SK-N-SH treated with all-trans-retinoic acid at 6 μM for 48 hours (cell line): ENCODE data around the gene GIMAP5.

Source experiments
- ATAC-seq: fragments of 200-7000 bp; cut with Tn5 transposase; 3 replicates; pipeline ENCODE4 v1.9.1; 2020; ENCODE audit warnings: mild to moderate bottlenecking, moderate library complexity
- ARNTL ChIP-seq: fragments of 450-650 bp; formaldehyde crosslinking; IDR thresholded peaks from 2 replicates; pipeline ENCODE4 v1.5.0; 2020; ENCODE audit warnings: low read depth, mild to moderate bottlenecking, moderate library complexity, borderline replicate concordance
- BACH2 ChIP-seq: fragments of 250-450 bp; sonication (Bioruptor Pico); IDR thresholded peaks from 2 replicates; pipeline ENCODE4 v1.9.0; 2021; ENCODE audit warnings: mild to moderate bottlenecking, borderline replicate concordance
- CSDC2 ChIP-seq: fragments of 250-450 bp; sonication (Bioruptor Pico); IDR thresholded peaks from 2 replicates; pipeline ENCODE4 v1.5.0; 2020; ENCODE audit warnings: mild to moderate bottlenecking, moderate library complexity
- ESRRG ChIP-seq: fragments of 250-450 bp; sonication (Bioruptor Pico); IDR thresholded peaks from 2 replicates; pipeline ENCODE4 v1.6.1; 2021; ENCODE audit warnings: mild to moderate bottlenecking
- GLIS3 ChIP-seq: fragments of 250-450 bp; sonication (Bioruptor Pico); IDR thresholded peaks from 2 replicates; pipeline ENCODE4 v1.5.0; 2020; ENCODE audit warnings: mild to moderate bottlenecking, moderate library complexity
- ISL1 ChIP-seq: fragments of 250-450 bp; sonication (Bioruptor Pico); IDR thresholded peaks from 2 replicates; pipeline ENCODE4 v2.1.2; 2022; ENCODE audit warnings: mild to moderate bottlenecking, moderate library complexity
- OSR1 ChIP-seq: fragments of 250-450 bp; sonication (Bioruptor Pico); IDR thresholded peaks from 2 replicates; pipeline ENCODE4 v1.8.0; 2022; ENCODE audit warnings: moderate library complexity, mild to moderate bottlenecking, inconsistent platforms
- PATZ1 ChIP-seq: fragments of 250-450 bp; sonication (Bioruptor Pico); IDR thresholded peaks from 2 replicates; pipeline ENCODE4 v1.8.0; 2020; ENCODE audit warnings: mild to moderate bottlenecking, moderate library complexity, borderline replicate concordance
- POU6F1 ChIP-seq: fragments of 250-450 bp; sonication (Bioruptor Pico); IDR thresholded peaks from 2 replicates; pipeline ENCODE4 v1.8.0; 2021; ENCODE audit warnings: low read depth, mild to moderate bottlenecking, moderate library complexity, borderline replicate concordance
- PPARA ChIP-seq: fragments of 250-450 bp; sonication (Bioruptor Pico); IDR thresholded peaks from 2 replicates; pipeline ENCODE4 v1.5.0; 2020; ENCODE audit warnings: mild to moderate bottlenecking, borderline replicate concordance
- RARB ChIP-seq: fragments of 250-450 bp; sonication (Bioruptor Pico); IDR thresholded peaks from 2 replicates; pipeline ENCODE4 v1.8.0; 2021; ENCODE audit warnings: mild to moderate bottlenecking, moderate library complexity
- SNAI2 ChIP-seq: fragments of 250-450 bp; sonication (Bioruptor Pico); IDR thresholded peaks from 2 replicates; pipeline ENCODE4 v1.5.0; 2020; ENCODE audit warnings: mild to moderate bottlenecking, moderate library complexity
- TCF4 ChIP-seq: fragments of 250-450 bp; sonication (Bioruptor Pico); IDR thresholded peaks from 2 replicates; pipeline ENCODE4 v1.8.0; 2021; ENCODE audit warnings: mild to moderate bottlenecking, moderate library complexity, borderline replicate concordance
- TOX ChIP-seq: fragments of 250-450 bp; sonication (Bioruptor Pico); IDR thresholded peaks from 2 replicates; pipeline ENCODE4 v1.8.0; 2021; ENCODE audit warnings: mild to moderate bottlenecking, moderate library complexity, borderline replicate concordance
- TSHZ2 ChIP-seq: fragments of 250-450 bp; sonication (Bioruptor Pico); IDR thresholded peaks from 2 replicates; pipeline ENCODE4 v1.5.0; 2020; ENCODE audit warnings: mild to moderate bottlenecking, moderate library complexity
- ZC3H10 ChIP-seq: fragments of 250-450 bp; sonication (Bioruptor Pico); IDR thresholded peaks from 2 replicates; pipeline ENCODE4 v1.5.1; 2021; ENCODE audit warnings: mild to moderate bottlenecking, moderate library complexity
- ZFP3 ChIP-seq: fragments of 250-450 bp; sonication (Bioruptor Pico); IDR thresholded peaks from 2 replicates; pipeline ENCODE4 v1.5.0; 2020; ENCODE audit warnings: mild to moderate bottlenecking, moderate library complexity
- ZFP30 ChIP-seq: fragments of 450-650 bp; formaldehyde crosslinking; IDR thresholded peaks from 2 replicates; pipeline ENCODE4 v1.5.0; 2022; ENCODE audit warnings: mild to moderate bottlenecking, moderate library complexity
- ZNF565 ChIP-seq: fragments of 450-650 bp; formaldehyde crosslinking; conservative IDR thresholded peaks from 2 replicates; pipeline ENCODE4 v1.5.0; 2020; ENCODE audit warnings: low read depth, mild to moderate bottlenecking, moderate library complexity
- ZNF70 ChIP-seq: fragments of 450-650 bp; formaldehyde crosslinking; IDR thresholded peaks from 2 replicates; pipeline ENCODE4 v1.5.0; 2020; ENCODE audit warnings: mild to moderate bottlenecking, moderate library complexity
- ZNF8 ChIP-seq: fragments of 450-650 bp; formaldehyde crosslinking; IDR thresholded peaks from 2 replicates; pipeline ENCODE4 v1.5.0; 2020; ENCODE audit warnings: mild to moderate bottlenecking, moderate library complexity
- TF ChIP-seq, protein P1 (sequence below): fragments of 250-450 bp; sonication (Bioruptor Pico); IDR thresholded peaks from 2 replicates; pipeline ENCODE4 v1.5.1; 2020; ENCODE audit warnings: low read depth, mild to moderate bottlenecking, moderate library complexity

The GIMAP5 gene

GRCh38 chr7:150787321-150788281 lies 50.4 kb downstream of the GIMAP5 start:
- TF ChIP-seq ZFP3 (CRISPR knock-in tag) (0 out of 2 replicates have a peak, but pooled peaks have one; percentile 67), CSDC2 (CRISPR knock-in tag) (no peak; the same call in 1 of the 2 replicates), TSHZ2 (peak; percentile 80; the same call in 1 of the 2 replicates), SNAI2 (CRISPR knock-in tag) (0 out of 2 replicates have a peak, but pooled peaks have one; percentile 43), OSR1 (CRISPR knock-in tag) (no peak), ZNF8 (peak; percentile 6), ZNF565 (CRISPR knock-in tag) (peak; percentile 81; the same call in 1 of the 2 replicates), ZFP30 (CRISPR knock-in tag) (0 out of 2 replicates have a peak, but pooled peaks have one; percentile 31), PPARA (no peak), ESRRG (peak; percentile 26; the same call in 1 of the 2 replicates), ZNF70 (CRISPR knock-in tag) (peak; percentile 81), ISL1 (peak; percentile 50; the same call in 1 of the 2 replicates), BACH2 (CRISPR knock-in tag) (no peak), TCF4 (CRISPR knock-in tag) (peak; percentile 80)
- TF ChIP-seq, protein P1, sequence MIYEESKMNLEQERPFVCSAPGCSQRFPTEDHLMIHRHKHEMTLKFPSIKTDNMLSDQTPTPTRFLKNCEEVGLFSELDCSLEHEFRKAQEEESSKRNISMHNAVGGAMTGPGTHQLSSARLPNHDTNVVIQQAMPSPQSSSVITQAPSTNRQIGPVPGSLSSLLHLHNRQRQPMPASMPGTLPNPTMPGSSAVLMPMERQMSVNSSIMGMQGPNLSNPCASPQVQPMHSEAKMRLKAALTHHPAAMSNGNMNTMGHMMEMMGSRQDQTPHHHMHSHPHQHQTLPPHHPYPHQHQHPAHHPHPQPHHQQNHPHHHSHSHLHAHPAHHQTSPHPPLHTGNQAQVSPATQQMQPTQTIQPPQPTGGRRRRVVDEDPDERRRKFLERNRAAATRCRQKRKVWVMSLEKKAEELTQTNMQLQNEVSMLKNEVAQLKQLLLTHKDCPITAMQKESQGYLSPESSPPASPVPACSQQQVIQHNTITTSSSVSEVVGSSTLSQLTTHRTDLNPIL = peak; percentile 7; the same call in 1 of the 2 replicates
- peak; percentile 67 for ATAC-seq

DNA sequence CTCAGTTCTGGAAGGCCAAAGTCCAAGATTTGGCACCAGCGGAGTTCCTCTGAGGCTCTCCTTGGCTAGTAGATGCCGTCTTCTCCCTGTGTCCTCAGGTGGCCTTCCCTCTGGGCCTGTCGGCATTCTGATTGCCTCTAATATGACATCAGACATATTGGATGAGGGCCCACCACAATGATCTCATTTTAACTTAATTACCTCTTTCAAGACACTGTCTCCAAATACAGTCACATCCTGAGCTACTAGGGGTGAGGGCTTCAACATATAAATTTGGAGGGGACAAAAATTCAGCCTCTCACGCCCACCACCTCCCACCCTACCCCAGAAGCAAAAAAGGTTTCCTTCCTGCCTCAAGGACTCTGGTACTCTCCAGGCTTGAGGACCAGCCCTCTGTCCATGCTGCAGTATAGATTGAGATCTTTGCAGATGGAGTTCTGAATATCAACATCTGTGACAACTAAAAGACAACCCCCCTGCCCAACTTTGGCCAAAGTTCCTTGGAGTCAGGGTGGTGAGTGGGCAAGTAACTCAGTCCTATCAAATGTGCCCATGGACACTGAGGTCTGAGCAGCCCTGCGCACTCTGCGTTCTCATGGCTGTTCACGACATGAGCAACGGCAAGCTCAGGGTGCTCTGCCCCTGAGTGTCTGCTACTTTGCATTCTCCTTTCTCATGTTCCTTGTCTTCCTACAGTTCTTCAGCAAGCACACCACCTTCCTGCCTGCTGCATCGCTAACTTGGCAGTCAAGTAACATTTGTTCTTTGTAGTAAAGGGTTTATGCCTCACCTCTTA lies 51.5 kb downstream of the GIMAP5 start:
- peak; percentile 72 for ATAC-seq
- no peak for TF ChIP-seq OSR1 (CRISPR knock-in tag)
- TF ChIP-seq ESRRG = 0 out of 2 replicates have a peak, but pooled peaks have one; percentile 36
- peak; percentile 46; the same call in 1 of the 2 replicates for TF ChIP-seq ZFP3 (CRISPR knock-in tag)
- TF ChIP-seq PATZ1 (CRISPR knock-in tag) = no peak; the same call in 1 of the 2 replicates
- no peak for TF ChIP-seq BACH2 (CRISPR knock-in tag)
- peak; percentile 65 for TF ChIP-seq TCF4 (CRISPR knock-in tag)
- 0 out of 2 replicates have a peak, but pooled peaks have one; percentile 52 for TF ChIP-seq ZNF70 (CRISPR knock-in tag)
- no peak for TF ChIP-seq RARB (CRISPR knock-in tag)
- peak; percentile 88 for TF ChIP-seq TSHZ2
- no peak; the same call in none of the 2 replicates for TF ChIP-seq CSDC2 (CRISPR knock-in tag)
- no peak for TF ChIP-seq TOX (CRISPR knock-in tag)
- TF ChIP-seq ARNTL (CRISPR knock-in tag) = no peak
- TF ChIP-seq PPARA = no peak
- TF ChIP-seq ZNF8 = peak; percentile 47; the same call in 1 of the 2 replicates
- TF ChIP-seq, protein P1 = peak; percentile 98
- TF ChIP-seq ZC3H10 (CRISPR knock-in tag) = no peak
- peak; percentile 72 for TF ChIP-seq ISL1
- no peak for TF ChIP-seq POU6F1
- TF ChIP-seq SNAI2 (CRISPR knock-in tag) = peak; percentile 95
- 0 out of 2 replicates have a peak, but pooled peaks have one; percentile 62 for TF ChIP-seq ZNF565 (CRISPR knock-in tag)
- peak; percentile 73 for TF ChIP-seq GLIS3
- TF ChIP-seq ZFP30 (CRISPR knock-in tag) = 0 out of 2 replicates have a peak, but pooled peaks have one; percentile 24
